Measurements from ENCODE around the gene CTNNA3.

- TF ChIP-seq CTCF (IDR thresholded peaks at IDR 0.05) = peak; percentile 21; the same call in 1 of the 2 replicates
- TF ChIP-seq TCF7L2 (IDR thresholded peaks at IDR 0.05; ENCODE audit: low read depth, low read length) = 0 out of 2 replicates have a peak, but pooled peaks have one; percentile 31
- no peak for TF ChIP-seq POLR2AphosphoS5 (IDR thresholded peaks at IDR 0.05; ENCODE audit: low read depth, low read length)
Observed at GRCh38 chr10:67506083-67506756, 189.8 kb downstream of the CTNNA3 start.
